A549 (cell line): Measurements from ENCODE around the gene ATP2B3. TPM values are rescaled to one million over a fixed set of nuclear protein-coding genes. Genes with fewer than 3 reads are reported as not detected.

ENCODE experiments used
- ATAC-seq, 2 experiments: fragments of 200-7000 bp in 1 of 2; fragments of >200 bp in 1 of 2; cut with Nextera tagmentation in 1 of 2; cut with Tn5 transposase in 1 of 2; 3 replicates each; pipeline versions ENCODE4 v1.8.0 to v1.9.1; 2018 to 2020; ENCODE audit warnings: mild to moderate bottlenecking in 1 of 2, moderate library complexity in 1 of 2
- CTCF ChIA-PET: fragments of 300-600 bp; sonication (Branson Sonifier 250); formaldehyde crosslinking; extraction: SDS; loops from one replicate; lab custom pipeline; 2021; ENCODE audit warnings: antibody characterized with exemption, inconsistent platforms; lab: Yijun Ruan, JAX
- POLR2A ChIA-PET: fragments of 350-600 bp; formaldehyde crosslinking; extraction: SDS; loops from one replicate; lab custom pipeline; 2021; ENCODE audit warnings: antibody characterized with exemption, inconsistent platforms; lab: Yijun Ruan, JAX
- DNase-seq, 2 experiments: peaks; one replicate each; pipeline versions ENCODE4 v3.0.0 to v3.0.0-alpha.2; 2011 to 2016; ENCODE audit warnings: low read depth in 1 of 2, low spot score in 1 of 2
- FAIRE-seq: peaks from 2 replicates; lab custom pipeline; 2011; peaks lifted over from hg19 to GRCh38; lab: Jason Lieb, UNC
- H3K27ac ChIP-seq, 2 experiments: fragments of >200 bp; sonication (Bioruptor Twin); formaldehyde crosslinking; 3 replicates each; pipeline ENCODE4 v1.5.1; 2016 to 2017
- H3K4me1 ChIP-seq: fragments of >200 bp; sonication (Bioruptor Twin); formaldehyde crosslinking; 3 replicates; pipeline ENCODE4 v1.6.1; 2016
- H3K4me2 ChIP-seq: fragments of >200 bp; sonication (Bioruptor Twin); formaldehyde crosslinking; 3 replicates; pipeline ENCODE4 v1.6.1; 2016
- H3K4me3 ChIP-seq: fragments of >200 bp; sonication (Bioruptor Twin); formaldehyde crosslinking; 3 replicates; pipeline ENCODE4 v1.5.1; 2016
- H3K9me3 ChIP-seq: fragments of >200 bp; sonication (Bioruptor Twin); formaldehyde crosslinking; 3 replicates; pipeline ENCODE4 v1.6.1; 2016
- BHLHE40 ChIP-seq: IDR thresholded peaks from 2 replicates; pipeline ENCODE4 v1.6.1; 2012; ENCODE audit warnings: low read depth, low read length, inconsistent platforms
- CBX2 ChIP-seq: fragments of 200-600 bp; sonication (generic); IDR thresholded peaks from 2 replicates; pipeline ENCODE4 v1.6.1; 2016; ENCODE audit warnings: low read depth, mild to moderate bottlenecking, borderline replicate concordance
- CEBPB ChIP-seq, 2 experiments: fragments of >200 bp in 1 of 2; sonication (Bioruptor Twin) in 1 of 2; formaldehyde crosslinking in 1 of 2; IDR thresholded peaks; 2 replicates each; pipeline ENCODE4 v1.6.1; 2012 to 2016
- EHF ChIP-seq: fragments of 250-450 bp; sonication (Bioruptor Pico); IDR thresholded peaks from 2 replicates; pipeline ENCODE4 v1.5.0; 2020; ENCODE audit warnings: mild to moderate bottlenecking
- FOSB ChIP-seq: fragments of 250-450 bp; sonication (Bioruptor Pico); IDR thresholded peaks from 2 replicates; pipeline ENCODE4 v1.5.0; 2020; ENCODE audit warnings: mild to moderate bottlenecking, moderate library complexity
- GATA3 ChIP-seq: IDR thresholded peaks from 2 replicates; pipeline ENCODE4 v1.6.1; 2012; ENCODE audit warnings: borderline replicate concordance
- HDAC2 ChIP-seq: fragments of 200-600 bp; sonication (generic); IDR thresholded peaks from 2 replicates; pipeline ENCODE4 v1.6.1; 2016
- HOXB5 ChIP-seq: fragments of 250-450 bp; sonication (Bioruptor Pico); IDR thresholded peaks from 2 replicates; pipeline ENCODE4 v1.5.0; 2020; ENCODE audit warnings: mild to moderate bottlenecking, moderate library complexity
- KDM1A ChIP-seq: fragments of 200-600 bp; sonication (generic); IDR thresholded peaks from 2 replicates; pipeline ENCODE4 v1.6.1; 2016; ENCODE audit warnings: low read depth, mild to moderate bottlenecking
- MAZ ChIP-seq: fragments of 150-350 bp; IDR thresholded peaks from 2 replicates; pipeline ENCODE4 v1.6.1; 2014; ENCODE audit warnings: antibody characterized with exemption, low read depth, low read length, borderline replicate concordance
- MYC ChIP-seq: IDR thresholded peaks from 2 replicates; pipeline ENCODE4 v1.6.1; 2012; ENCODE audit warnings: mild to moderate bottlenecking, inconsistent platforms, low read length, improper control_type of control experiment, borderline replicate concordance
- NR3C1 ChIP-seq: fragments of >200 bp; sonication (Bioruptor Twin); formaldehyde crosslinking; IDR thresholded peaks from 3 replicates; pipeline ENCODE4 v1.6.1; 2017
- PHF8 ChIP-seq: fragments of 200-600 bp; sonication (generic); IDR thresholded peaks from 2 replicates; pipeline ENCODE4 v1.6.1; 2016; ENCODE audit warnings: low read depth, mild to moderate bottlenecking, antibody characterized with exemption, moderate library complexity, borderline replicate concordance
- POLR2A ChIP-seq: IDR thresholded peaks from 2 replicates; pipeline ENCODE4 v1.6.1; 2012; ENCODE audit warnings: mild to moderate bottlenecking, low read length
- RAD21 ChIP-seq, 2 experiments: fragments of >200 bp in 1 of 2; sonication (Bioruptor Twin) in 1 of 2; formaldehyde crosslinking in 1 of 2; IDR thresholded peaks in 1 of 2; conservative IDR thresholded peaks in 1 of 2; 2 replicates in 1 of 2; 3 replicates in 1 of 2; pipeline ENCODE4 v1.6.1; 2012 to 2018; ENCODE audit warnings: inconsistent platforms in 1 of 2
- RFX5 ChIP-seq: fragments of 450-650 bp; IDR thresholded peaks from 2 replicates; pipeline ENCODE4 v1.7.1; 2014; ENCODE audit warnings: antibody characterized with exemption, mild to moderate bottlenecking, moderate library complexity
- RNF2 ChIP-seq: fragments of 200-600 bp; sonication (generic); IDR thresholded peaks from 2 replicates; pipeline ENCODE4 v1.6.1; 2016; ENCODE audit warnings: low read depth, mild to moderate bottlenecking, antibody characterized with exemption, moderate library complexity, borderline replicate concordance
- SREBF2 ChIP-seq: fragments of 450-650 bp; IDR thresholded peaks from 2 replicates; pipeline ENCODE4 v1.6.1; 2014; ENCODE audit warnings: mild to moderate bottlenecking, moderate library complexity
- TFCP2L1 ChIP-seq: fragments of 250-450 bp; sonication (Bioruptor Pico); IDR thresholded peaks from 2 replicates; pipeline ENCODE4 v1.5.0; 2021; ENCODE audit warnings: mild to moderate bottlenecking
- WGBS: methylation state at CpG from one replicate; pipeline ENCODE4 v1.1.6; 2017; ENCODE audit errors: missing lambda C conversion rate; 5-methylcytosine and 5-hydroxymethylcytosine counted together
- polyA plus RNA-seq, 4 experiments: library from polyadenylated mRNA; depleted of rRNA in 3 of 4; stranded (reverse); fragments of >200 nt; fragmentation: RNase III in 1 of 4; extraction: RNeasy Plus Mini Kit Qiagen cat#74134 plus additional on column Dnase treatment in 1 of 4; gene quantifications; 2 replicates in 3 of 4; 3 replicates in 1 of 4; pipeline ENCODE4 v1.2.3, GENCODE V29; 2011 to 2017
- TF ChIP-seq, protein P1 (sequence below): IDR thresholded peaks from 2 replicates; pipeline ENCODE4 v1.6.1; 2012
- TF ChIP-seq, protein P2 (sequence below): fragments of 200-600 bp; sonication (generic); IDR thresholded peaks from 2 replicates; pipeline ENCODE4 v1.6.1; 2016; ENCODE audit warnings: antibody characterized with exemption, mild to moderate bottlenecking, moderate library complexity
- TF ChIP-seq, protein P3 (sequence below): IDR thresholded peaks from 2 replicates; pipeline ENCODE4 v1.6.1; 2012
- TF ChIP-seq, protein P4 (sequence below): fragments of 450-650 bp; IDR thresholded peaks from 2 replicates; pipeline ENCODE4 v1.6.1; 2014; ENCODE audit warnings: antibody characterized with exemption
- TF ChIP-seq, protein P5 (sequence below): IDR thresholded peaks from 2 replicates; pipeline ENCODE4 v1.6.1; 2012; ENCODE audit warnings: low read depth, borderline replicate concordance
- TF ChIP-seq, protein P6 (sequence below): fragments of 250-450 bp; sonication (Bioruptor Pico); IDR thresholded peaks from 2 replicates; pipeline ENCODE4 v1.5.0; 2021; ENCODE audit warnings: mild to moderate bottlenecking, moderate library complexity, borderline replicate concordance

ATP2B3 gene
- polyA plus RNA-seq, 2 of the 4 experiments (the other 2 are of a cell fraction) = 0.13 to 0.30 TPM

DNA sequence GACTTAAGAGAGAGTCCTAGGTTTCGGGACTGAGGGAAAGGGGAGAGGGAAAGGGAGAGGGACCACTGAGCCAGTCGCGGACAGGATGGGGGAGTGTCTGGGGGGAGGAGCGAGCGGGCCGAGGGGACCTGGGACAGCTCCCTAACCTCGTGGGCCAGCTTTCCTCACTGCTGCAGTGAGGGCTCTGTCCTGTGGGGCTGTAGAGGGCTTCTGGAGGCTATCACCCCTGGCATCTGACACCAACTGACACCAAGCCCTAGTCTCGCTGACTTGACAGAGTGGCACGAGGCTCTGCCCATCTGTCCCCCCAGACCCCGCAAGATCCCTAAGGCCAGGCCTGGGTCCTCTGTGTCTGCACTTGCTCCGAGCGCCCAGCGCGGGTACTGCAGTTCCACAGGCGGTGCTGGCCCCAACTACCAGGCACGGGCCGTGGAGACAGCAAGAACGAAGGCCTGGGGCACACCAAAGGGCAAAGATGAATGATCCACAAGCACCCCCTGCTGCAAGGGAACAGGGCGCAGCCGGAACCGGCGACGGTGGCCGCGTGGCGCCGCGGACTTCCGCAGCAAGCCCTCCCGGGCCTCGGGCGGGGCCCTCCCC is 47.5 kb upstream of the ATP2B3 start:
- ChIA-PET POLR2A (interaction anchor here (1.1 kb wide), 1 partner anchor 9 kb away, joined by 5 read pairs; no protein-coding TSS in a partner anchor), CTCF (interaction anchor here (0.6 to 11.1 kb wide), 31 partner anchors 8 to 1286 kb away, joined by 3 to 130 read pairs (median 5); no protein-coding TSS in a partner anchor)
- Histone ChIP-seq H3K4me1 (peaks cover 3% of the 10 kb centered on the region; the same call in 1 of the 3 replicates), H3K4me3 (peak overlapping the region; percentile 75), H3K27ac (peak overlapping the region; percentile 64 to 90), H3K4me2 (peak overlapping the region; percentile 97), H3K9me3 (no peaks in the 10 kb centered on the region)
- DNase-seq = peak in 1 of 2 experiments; percentile 47
- peak; percentile 72 to 76 for ATAC-seq
- no peak for TF ChIP-seq EHF (CRISPR knock-in tag)
- peak; percentile 63 for TF ChIP-seq MYC
- no peak for TF ChIP-seq HOXB5 (CRISPR knock-in tag)
- no peak for TF ChIP-seq PHF8
- TF ChIP-seq, protein P1, sequence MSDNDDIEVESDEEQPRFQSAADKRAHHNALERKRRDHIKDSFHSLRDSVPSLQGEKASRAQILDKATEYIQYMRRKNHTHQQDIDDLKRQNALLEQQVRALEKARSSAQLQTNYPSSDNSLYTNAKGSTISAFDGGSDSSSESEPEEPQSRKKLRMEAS = peak; percentile 61
- no peak for TF ChIP-seq KDM1A
- TF ChIP-seq, protein P2, sequence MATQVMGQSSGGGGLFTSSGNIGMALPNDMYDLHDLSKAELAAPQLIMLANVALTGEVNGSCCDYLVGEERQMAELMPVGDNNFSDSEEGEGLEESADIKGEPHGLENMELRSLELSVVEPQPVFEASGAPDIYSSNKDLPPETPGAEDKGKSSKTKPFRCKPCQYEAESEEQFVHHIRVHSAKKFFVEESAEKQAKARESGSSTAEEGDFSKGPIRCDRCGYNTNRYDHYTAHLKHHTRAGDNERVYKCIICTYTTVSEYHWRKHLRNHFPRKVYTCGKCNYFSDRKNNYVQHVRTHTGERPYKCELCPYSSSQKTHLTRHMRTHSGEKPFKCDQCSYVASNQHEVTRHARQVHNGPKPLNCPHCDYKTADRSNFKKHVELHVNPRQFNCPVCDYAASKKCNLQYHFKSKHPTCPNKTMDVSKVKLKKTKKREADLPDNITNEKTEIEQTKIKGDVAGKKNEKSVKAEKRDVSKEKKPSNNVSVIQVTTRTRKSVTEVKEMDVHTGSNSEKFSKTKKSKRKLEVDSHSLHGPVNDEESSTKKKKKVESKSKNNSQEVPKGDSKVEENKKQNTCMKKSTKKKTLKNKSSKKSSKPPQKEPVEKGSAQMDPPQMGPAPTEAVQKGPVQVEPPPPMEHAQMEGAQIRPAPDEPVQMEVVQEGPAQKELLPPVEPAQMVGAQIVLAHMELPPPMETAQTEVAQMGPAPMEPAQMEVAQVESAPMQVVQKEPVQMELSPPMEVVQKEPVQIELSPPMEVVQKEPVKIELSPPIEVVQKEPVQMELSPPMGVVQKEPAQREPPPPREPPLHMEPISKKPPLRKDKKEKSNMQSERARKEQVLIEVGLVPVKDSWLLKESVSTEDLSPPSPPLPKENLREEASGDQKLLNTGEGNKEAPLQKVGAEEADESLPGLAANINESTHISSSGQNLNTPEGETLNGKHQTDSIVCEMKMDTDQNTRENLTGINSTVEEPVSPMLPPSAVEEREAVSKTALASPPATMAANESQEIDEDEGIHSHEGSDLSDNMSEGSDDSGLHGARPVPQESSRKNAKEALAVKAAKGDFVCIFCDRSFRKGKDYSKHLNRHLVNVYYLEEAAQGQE = peak; percentile 47; the same call in 1 of the 2 replicates
- TF ChIP-seq HDAC2 = no peak
- FAIRE-seq = no peak
- WGBS = 0% methylated on average over 5 of the region's 32 CpGs

DNA sequence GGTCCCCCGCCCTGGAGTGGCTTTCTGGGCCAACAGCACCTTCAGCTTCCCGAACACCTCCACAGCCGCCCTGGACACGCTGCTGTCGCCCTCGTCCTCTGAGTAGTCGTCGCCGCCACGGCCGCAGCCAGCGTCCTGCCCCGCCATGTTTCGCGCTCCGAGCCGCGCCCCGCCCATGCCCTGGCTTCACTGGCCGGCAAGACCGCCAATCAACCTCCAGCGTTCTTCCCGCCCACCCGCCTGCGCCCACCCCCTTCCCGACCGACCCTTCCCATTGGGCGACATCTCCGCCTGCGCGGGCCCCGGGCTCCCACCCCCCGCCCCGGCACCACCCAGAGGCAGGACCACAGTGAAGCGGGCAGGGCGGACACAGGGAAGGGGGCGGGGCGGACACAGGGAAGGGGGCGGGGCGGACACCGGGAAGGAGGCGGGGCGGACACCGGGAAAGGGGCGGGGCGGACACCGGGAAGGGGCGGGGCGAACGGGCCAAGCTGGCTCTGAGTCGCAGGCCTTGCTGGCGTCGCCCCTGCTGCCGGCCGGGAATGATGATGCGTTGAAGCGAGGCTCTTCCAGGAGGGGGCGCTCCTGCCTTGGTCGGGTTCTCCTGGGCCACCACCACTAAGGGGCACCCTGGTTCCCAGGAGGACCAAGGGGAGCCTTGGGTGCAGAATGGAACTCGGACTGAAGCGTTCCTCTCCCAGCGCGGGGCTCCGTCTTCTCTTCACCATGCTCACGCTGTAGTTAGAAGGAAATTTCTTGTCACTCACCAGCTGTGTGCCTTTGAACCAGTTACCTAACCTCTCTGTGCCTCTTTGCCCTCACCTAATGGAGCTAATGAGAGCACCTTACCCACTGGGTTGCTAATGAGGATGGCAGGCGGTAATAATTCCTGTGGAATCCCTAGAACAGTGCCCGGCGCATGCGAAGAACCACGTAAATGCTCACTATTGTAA is 46.8 kb upstream of the ATP2B3 start, which contains the start of gene HAUS7:
TSS of gene HAUS7 (minus strand) at position 166 of the 953 bp plus-strand sequence. CDS start at position 147, 19 bp downstream.
- POLR2A ChIA-PET = interaction anchor here (1.1 kb wide), 1 partner anchor 9 kb away, joined by 5 read pairs; no protein-coding TSS in a partner anchor
- DNase-seq (peak; percentile 85 to 93), ATAC-seq (peak; percentile 87 to 90), FAIRE-seq (no peak)
- 28% methylated on average over 14 of the region's 70 CpGs for WGBS
- Histone ChIP-seq H3K4me2 (peak within 1 kb of the TSS; percentile 97), H3K27ac (peak within 1 kb of the TSS; percentile 64 to 90), H3K9me3 (no peaks in the 10 kb centered on the region), H3K4me1 (peaks cover 3% of the 10 kb centered on the region; the same call in 1 of the 3 replicates), H3K4me3 (peak within 1 kb of the TSS; percentile 75)
- CTCF ChIA-PET = interaction anchor here (0.6 to 11.1 kb wide), 31 partner anchors 9 to 1286 kb away, joined by 3 to 130 read pairs (median 4); no protein-coding TSS in a partner anchor
- TF ChIP-seq RFX5 (no peak), HDAC2 (no peak), RAD21 (conservative IDR thresholded peaks at IDR 0.05 in 1 of 2, IDR thresholded peaks at IDR 0.05 in 1 of 2) (peak; percentile 57 to 63), MAZ (no peak), NR3C1 (no peak), CEBPB (IDR thresholded peaks at IDR 0.05) (no peak), FOSB (CRISPR knock-in tag) (no peak), SREBF2 (no peak), POLR2A (peak; percentile 60), RNF2 (no peak), CBX2 (no peak), BHLHE40 (no peak), PHF8 (peak; percentile 75; the same call in 1 of the 2 replicates), TFCP2L1 (no peak), GATA3 (no peak)
- TF ChIP-seq, protein P3, sequence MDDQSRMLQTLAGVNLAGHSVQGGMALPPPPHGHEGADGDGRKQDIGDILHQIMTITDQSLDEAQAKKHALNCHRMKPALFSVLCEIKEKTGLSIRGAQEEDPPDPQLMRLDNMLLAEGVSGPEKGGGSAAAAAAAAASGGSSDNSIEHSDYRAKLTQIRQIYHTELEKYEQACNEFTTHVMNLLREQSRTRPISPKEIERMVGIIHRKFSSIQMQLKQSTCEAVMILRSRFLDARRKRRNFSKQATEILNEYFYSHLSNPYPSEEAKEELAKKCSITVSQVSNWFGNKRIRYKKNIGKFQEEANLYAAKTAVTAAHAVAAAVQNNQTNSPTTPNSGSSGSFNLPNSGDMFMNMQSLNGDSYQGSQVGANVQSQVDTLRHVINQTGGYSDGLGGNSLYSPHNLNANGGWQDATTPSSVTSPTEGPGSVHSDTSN = peak; percentile 87
- TF ChIP-seq, protein P4, sequence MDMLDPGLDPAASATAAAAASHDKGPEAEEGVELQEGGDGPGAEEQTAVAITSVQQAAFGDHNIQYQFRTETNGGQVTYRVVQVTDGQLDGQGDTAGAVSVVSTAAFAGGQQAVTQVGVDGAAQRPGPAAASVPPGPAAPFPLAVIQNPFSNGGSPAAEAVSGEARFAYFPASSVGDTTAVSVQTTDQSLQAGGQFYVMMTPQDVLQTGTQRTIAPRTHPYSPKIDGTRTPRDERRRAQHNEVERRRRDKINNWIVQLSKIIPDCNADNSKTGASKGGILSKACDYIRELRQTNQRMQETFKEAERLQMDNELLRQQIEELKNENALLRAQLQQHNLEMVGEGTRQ = no peak
- TF ChIP-seq, protein P5, sequence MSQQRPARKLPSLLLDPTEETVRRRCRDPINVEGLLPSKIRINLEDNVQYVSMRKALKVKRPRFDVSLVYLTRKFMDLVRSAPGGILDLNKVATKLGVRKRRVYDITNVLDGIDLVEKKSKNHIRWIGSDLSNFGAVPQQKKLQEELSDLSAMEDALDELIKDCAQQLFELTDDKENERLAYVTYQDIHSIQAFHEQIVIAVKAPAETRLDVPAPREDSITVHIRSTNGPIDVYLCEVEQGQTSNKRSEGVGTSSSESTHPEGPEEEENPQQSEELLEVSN = peak; percentile 49; the same call in 1 of the 2 replicates
- TF ChIP-seq, protein P6, sequence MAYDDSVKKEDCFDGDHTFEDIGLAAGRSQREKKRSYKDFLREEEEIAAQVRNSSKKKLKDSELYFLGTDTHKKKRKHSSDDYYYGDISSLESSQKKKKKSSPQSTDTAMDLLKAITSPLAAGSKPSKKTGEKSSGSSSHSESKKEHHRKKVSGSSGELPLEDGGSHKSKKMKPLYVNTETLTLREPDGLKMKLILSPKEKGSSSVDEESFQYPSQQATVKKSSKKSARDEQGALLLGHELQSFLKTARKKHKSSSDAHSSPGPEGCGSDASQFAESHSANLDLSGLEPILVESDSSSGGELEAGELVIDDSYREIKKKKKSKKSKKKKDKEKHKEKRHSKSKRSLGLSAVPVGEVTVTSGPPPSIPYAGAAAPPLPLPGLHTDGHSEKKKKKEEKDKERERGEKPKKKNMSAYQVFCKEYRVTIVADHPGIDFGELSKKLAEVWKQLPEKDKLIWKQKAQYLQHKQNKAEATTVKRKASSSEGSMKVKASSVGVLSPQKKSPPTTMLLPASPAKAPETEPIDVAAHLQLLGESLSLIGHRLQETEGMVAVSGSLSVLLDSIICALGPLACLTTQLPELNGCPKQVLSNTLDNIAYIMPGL (CRISPR knock-in tag) = no peak
